C4-2B (cell line): Measurements from ENCODE around the gene MED8.

ENCODE experiments used
- ZFX ChIP-seq: fragments of 450-650 bp; IDR thresholded peaks from 2 replicates; pipeline ENCODE4 v1.6.1; 2017
- TF ChIP-seq, protein P1 (sequence below): fragments of 450-650 bp; conservative IDR thresholded peaks from 2 replicates; pipeline ENCODE4 v1.5.1; 2017; ENCODE audit warnings: mild to moderate bottlenecking

DNA sequence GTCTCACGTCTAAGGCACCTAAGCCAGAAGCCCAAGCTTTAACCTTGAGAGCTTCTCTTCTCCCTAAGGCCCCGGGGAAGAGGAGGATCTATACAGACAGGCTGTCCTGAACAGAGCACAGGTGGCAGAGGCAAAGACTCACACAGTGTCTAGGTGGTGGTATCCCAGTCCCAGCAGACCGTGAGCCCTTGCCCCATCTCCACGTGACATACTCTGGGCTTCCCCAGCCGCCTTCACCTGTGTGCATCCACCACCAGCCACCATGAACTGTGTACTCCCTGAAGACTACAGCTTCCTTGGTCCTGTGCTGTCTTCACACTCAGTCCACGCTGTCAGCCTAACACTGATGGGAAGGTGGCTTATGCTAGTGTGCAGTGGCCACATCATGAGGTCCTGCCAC, 31.8 kb upstream of the MED8 start:
- TF ChIP-seq ZFX, result no peak
- TF ChIP-seq, protein P1, sequence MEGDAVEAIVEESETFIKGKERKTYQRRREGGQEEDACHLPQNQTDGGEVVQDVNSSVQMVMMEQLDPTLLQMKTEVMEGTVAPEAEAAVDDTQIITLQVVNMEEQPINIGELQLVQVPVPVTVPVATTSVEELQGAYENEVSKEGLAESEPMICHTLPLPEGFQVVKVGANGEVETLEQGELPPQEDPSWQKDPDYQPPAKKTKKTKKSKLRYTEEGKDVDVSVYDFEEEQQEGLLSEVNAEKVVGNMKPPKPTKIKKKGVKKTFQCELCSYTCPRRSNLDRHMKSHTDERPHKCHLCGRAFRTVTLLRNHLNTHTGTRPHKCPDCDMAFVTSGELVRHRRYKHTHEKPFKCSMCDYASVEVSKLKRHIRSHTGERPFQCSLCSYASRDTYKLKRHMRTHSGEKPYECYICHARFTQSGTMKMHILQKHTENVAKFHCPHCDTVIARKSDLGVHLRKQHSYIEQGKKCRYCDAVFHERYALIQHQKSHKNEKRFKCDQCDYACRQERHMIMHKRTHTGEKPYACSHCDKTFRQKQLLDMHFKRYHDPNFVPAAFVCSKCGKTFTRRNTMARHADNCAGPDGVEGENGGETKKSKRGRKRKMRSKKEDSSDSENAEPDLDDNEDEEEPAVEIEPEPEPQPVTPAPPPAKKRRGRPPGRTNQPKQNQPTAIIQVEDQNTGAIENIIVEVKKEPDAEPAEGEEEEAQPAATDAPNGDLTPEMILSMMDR, result no peak
